ENCODE data around the gene RAB36. TPM values are rescaled to one million over a fixed set of nuclear protein-coding genes. Genes with fewer than 3 reads are reported as not detected.

Gene RAB36, protein sequence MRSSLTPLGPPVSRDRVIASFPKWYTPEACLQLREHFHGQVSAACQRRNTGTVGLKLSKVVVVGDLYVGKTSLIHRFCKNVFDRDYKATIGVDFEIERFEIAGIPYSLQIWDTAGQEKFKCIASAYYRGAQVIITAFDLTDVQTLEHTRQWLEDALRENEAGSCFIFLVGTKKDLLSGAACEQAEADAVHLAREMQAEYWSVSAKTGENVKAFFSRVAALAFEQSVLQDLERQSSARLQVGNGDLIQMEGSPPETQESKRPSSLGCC
- 3.2 TPM for total RNA-seq

DNA sequence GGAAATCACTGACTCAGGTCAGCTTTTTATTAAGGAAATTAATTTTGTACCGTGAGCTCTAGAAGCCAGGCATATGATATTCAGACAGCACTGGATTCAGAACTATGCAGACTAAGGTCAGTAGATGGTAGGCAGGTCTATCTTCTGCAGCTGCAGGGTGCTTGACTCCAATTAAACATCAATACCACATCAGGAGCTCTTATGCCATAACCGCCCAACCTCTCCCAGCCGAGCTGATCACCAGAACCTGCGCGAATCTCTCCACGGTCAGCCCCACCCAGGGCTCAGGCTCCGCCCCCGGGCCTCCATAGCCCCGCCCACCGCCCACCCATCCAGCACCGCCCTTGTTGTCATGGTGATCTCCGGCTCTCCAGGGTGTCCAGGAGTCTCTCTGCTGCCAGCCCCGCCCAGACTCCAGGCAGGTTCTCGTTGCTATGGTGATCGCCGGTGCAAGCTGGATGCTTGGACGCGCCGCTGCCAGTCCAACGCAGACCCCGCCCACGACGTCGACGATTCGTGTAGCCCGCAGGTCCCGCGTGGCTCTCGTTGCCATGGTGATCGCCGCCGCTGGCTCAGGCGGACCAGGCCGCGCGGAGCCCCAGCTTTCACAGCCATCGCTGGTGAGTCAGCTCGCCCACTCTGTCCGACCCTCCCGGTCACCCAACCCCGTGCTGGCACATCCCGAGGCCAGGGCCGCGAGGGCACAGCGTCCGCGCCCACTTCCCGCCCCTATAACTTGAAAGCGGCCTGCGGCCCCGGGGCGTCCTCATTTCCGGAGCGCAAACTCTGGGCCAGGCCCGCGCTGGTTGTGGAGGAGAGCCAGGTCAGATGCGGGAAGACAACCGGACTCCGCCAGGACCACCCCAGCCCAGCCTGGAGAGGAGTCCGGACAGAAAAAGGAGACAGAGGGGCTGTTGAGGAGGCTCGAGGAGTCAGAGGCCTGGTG, at the start of gene RAB36:
Gene RAB36, plus strand, starts transcription at position 546 of the 946 bp plus-strand sequence. CDS start 1,140 bp downstream, outside the sequence.
- Histone ChIP-seq H3K27ac (peak within 1 kb of the TSS; percentile 47), H3K9me3 (no peaks in the 10 kb centered on the region), H3K4me1 (peaks cover 37% of the 10 kb centered on the region), H3K27me3 (no peaks in the 10 kb centered on the region), H3K4me3 (peak within 1 kb of the TSS; percentile 52), H3K36me3 (peaks cover 0 to 6% of the 10 kb centered on the region in 2 donors)
- intact Hi-C loops (cut with DNase I), result no loop called here
- DNase-seq (ENCODE audit: extremely low spot score in 2 of 2), result peak in 1 of 2 donors; percentile 97
- TF ChIP-seq, protein P1, sequence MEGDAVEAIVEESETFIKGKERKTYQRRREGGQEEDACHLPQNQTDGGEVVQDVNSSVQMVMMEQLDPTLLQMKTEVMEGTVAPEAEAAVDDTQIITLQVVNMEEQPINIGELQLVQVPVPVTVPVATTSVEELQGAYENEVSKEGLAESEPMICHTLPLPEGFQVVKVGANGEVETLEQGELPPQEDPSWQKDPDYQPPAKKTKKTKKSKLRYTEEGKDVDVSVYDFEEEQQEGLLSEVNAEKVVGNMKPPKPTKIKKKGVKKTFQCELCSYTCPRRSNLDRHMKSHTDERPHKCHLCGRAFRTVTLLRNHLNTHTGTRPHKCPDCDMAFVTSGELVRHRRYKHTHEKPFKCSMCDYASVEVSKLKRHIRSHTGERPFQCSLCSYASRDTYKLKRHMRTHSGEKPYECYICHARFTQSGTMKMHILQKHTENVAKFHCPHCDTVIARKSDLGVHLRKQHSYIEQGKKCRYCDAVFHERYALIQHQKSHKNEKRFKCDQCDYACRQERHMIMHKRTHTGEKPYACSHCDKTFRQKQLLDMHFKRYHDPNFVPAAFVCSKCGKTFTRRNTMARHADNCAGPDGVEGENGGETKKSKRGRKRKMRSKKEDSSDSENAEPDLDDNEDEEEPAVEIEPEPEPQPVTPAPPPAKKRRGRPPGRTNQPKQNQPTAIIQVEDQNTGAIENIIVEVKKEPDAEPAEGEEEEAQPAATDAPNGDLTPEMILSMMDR (IDR thresholded peaks at IDR 0.05), result no peak
- peak; percentile 22 to 67 for TF ChIP-seq POLR2AphosphoS5 (IDR thresholded peaks at IDR 0.05; ENCODE audit: insufficient read depth in 1 of 2, low read depth in 1 of 2)
- TF ChIP-seq POLR2A (IDR thresholded peaks at IDR 0.05), result no peak

DNA sequence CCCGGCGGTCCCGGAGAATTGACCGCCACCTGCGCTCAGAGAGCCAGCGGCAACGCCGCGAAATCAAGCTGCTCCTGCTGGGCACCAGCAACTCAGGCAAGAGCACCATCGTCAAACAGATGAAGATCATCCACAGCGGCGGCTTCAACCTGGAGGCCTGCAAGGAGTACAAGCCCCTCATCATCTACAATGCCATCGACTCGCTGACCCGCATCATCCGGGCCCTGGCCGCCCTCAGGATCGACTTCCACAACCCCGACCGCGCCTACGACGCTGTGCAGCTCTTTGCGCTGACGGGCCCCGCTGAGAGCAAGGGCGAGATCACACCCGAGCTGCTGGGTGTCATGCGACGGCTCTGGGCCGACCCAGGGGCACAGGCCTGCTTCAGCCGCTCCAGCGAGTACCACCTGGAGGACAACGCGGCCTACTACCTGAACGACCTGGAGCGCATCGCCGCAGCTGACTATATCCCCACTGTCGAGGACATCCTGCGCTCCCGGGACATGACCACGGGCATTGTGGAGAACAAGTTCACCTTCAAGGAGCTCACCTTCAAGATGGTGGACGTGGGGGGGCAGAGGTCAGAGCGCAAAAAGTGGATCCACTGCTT, 49.4 kb upstream of the RAB36 start:
- Histone ChIP-seq H3K4me1 (peaks cover 20% of the 10 kb centered on the region), H3K9me3 (no peaks in the 10 kb centered on the region), H3K4me3 (no peak overlapping the region), H3K36me3 (no peaks in the 10 kb centered on the region), H3K27me3 (no peaks in the 10 kb centered on the region), H3K27ac (no peak overlapping the region)
- TF ChIP-seq, protein P1 (IDR thresholded peaks at IDR 0.05), result no peak
- no peak for TF ChIP-seq POLR2A (IDR thresholded peaks at IDR 0.05)
- TF ChIP-seq POLR2AphosphoS5 (IDR thresholded peaks at IDR 0.05; ENCODE audit: insufficient read depth in 1 of 2, low read depth in 1 of 2), result no peak
- DNase-seq (ENCODE audit: extremely low spot score in 2 of 2), result no peak
- intact Hi-C loops (cut with DNase I), result no loop called here

DNA sequence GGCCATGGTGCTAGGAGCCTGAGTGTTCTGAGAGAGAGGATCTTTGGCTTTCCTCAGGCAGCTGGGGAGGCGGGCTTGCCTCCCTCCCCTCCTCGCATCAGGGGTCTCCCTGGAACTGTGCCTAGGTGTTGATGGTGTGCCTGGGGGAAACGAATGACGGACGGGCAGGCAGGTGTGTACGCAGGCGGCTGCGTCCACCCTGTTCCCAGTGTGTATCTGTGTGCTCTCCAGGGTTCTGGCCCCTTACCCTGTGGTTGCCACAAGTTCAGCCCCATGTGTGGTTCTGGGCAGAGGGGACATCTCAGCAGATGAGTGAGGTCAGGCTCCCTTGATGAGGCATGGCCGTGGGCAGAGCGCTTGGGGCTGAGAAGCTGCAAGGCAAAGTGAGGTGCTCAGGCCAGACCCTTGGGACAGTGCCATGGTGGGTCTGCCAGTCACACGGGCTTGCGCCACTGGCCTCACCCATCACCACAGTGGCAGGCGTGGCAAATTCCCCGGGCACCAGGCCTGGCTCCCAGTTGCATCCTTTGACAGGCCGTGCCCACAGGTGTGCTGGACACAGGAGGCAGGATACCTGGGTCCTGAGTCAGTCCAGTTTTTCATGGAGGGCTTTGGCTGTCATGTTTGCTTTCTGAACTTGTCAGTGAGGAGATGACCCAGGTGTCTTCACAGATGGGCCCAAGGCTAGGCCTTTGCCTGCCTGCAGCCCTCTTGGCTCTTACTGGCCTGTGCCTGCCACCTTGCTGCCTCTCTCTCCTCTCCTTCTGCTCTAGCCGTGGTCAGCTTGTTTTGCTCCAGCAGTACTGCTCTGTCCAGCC, 47.7 kb upstream of the RAB36 start:
- Histone ChIP-seq H3K36me3 (no peaks in the 10 kb centered on the region), H3K9me3 (no peaks in the 10 kb centered on the region), H3K4me1 (peaks cover 20% of the 10 kb centered on the region), H3K27me3 (no peaks in the 10 kb centered on the region), H3K4me3 (no peak overlapping the region), H3K27ac (peak overlapping the region; percentile 19)
- intact Hi-C loops (cut with DNase I), result no loop called here
- DNase-seq (ENCODE audit: extremely low spot score in 2 of 2), result no peak
- TF ChIP-seq, protein P1 (IDR thresholded peaks at IDR 0.05), result no peak
- no peak for TF ChIP-seq POLR2A (IDR thresholded peaks at IDR 0.05)
- no peak for TF ChIP-seq POLR2AphosphoS5 (IDR thresholded peaks at IDR 0.05; ENCODE audit: insufficient read depth in 1 of 2, low read depth in 1 of 2)

DNA sequence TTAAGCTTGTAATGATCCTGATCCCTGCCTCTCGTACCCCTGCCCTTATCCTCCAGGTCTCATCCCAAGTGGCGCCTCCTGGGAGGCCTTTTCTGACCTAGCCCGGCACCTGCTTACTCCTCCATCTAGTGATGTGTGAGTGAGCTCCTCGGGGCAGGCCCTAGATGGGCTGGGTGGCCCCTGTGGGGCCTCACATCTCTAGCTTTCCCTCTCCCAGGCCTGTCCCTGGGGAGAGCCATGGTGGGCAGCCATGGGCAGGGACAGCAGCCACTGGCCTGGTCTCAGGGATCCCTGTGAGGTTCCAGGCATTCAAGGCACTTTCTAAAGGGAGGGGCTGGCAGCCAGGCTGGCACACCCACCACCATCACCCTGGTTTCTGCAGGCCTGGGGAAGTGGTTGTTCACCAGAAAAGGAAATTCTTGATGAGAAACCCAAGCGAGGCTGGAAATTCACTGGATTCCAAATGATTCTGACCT, 47.0 kb upstream of the RAB36 start:
- Histone ChIP-seq H3K27ac (peak overlapping the region; percentile 19), H3K36me3 (no peaks in the 10 kb centered on the region), H3K27me3 (no peaks in the 10 kb centered on the region), H3K4me1 (peaks cover 20% of the 10 kb centered on the region), H3K4me3 (no peak overlapping the region), H3K9me3 (no peaks in the 10 kb centered on the region)
- intact Hi-C loops (cut with DNase I), result no loop called here
- TF ChIP-seq, protein P1 (IDR thresholded peaks at IDR 0.05), result no peak
- TF ChIP-seq POLR2A (IDR thresholded peaks at IDR 0.05), result no peak
- TF ChIP-seq POLR2AphosphoS5 (IDR thresholded peaks at IDR 0.05; ENCODE audit: insufficient read depth in 1 of 2, low read depth in 1 of 2), result no peak
- DNase-seq (ENCODE audit: extremely low spot score in 2 of 2), result no peak
